OCI-LY3 (cell line): ENCODE data around the gene SLAIN1.

Source experiments
- EZH2phosphoT487 ChIP-seq: fragments of 200-600 bp; shearing (Covaris generic); IDR thresholded peaks from 2 replicates; pipeline ENCODE4 v1.6.1; 2018; ENCODE audit warnings: antibody characterized with exemption, mixed run types, low read depth
- TF ChIP-seq, protein P1 (sequence below): fragments of 200-600, 300-600 bp; sonication (generic); IDR thresholded peaks from 2 replicates; pipeline ENCODE4 v1.5.1; 2014; ENCODE audit warnings: antibody characterized with exemption, low read length, low read depth

DNA sequence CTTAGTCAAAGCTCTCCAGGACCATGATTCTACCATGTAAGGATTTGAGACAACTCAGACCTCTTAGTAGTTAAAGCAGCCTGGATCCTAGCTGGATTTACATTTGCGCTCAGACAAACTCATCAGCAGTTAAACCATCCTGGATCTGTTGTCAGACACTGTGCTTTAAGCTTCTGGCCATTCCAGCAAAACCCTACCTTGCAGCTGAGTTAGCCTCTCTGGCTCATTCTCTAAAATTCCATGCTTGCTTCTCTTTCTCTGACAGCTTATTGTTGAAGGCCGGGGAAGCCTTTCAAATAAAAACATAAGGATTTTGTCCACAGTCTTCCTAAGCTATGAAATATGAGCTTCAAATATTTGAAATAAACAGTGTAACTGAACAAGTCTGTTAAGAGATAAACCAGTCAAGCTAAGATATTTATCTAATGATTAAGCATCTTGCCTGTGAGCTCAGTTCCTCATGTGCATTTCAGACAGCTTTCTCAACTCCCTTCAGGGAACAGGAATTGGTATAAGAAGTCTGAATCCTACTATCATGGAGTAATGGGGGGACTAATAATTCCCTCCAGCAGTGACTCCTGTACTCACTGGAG is 89.3 kb downstream of the SLAIN1 start:
- TF ChIP-seq, protein P1, sequence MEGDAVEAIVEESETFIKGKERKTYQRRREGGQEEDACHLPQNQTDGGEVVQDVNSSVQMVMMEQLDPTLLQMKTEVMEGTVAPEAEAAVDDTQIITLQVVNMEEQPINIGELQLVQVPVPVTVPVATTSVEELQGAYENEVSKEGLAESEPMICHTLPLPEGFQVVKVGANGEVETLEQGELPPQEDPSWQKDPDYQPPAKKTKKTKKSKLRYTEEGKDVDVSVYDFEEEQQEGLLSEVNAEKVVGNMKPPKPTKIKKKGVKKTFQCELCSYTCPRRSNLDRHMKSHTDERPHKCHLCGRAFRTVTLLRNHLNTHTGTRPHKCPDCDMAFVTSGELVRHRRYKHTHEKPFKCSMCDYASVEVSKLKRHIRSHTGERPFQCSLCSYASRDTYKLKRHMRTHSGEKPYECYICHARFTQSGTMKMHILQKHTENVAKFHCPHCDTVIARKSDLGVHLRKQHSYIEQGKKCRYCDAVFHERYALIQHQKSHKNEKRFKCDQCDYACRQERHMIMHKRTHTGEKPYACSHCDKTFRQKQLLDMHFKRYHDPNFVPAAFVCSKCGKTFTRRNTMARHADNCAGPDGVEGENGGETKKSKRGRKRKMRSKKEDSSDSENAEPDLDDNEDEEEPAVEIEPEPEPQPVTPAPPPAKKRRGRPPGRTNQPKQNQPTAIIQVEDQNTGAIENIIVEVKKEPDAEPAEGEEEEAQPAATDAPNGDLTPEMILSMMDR, result no peak
- no peak for TF ChIP-seq EZH2phosphoT487
